HCT116 (cell line): Measurements from ENCODE around the gene IPP. TPM values are rescaled to one million over a fixed set of nuclear protein-coding genes. Genes with fewer than 3 reads are reported as not detected.
A peak's percentile ranks its signal among the peaks of the same experiment; 100 is the strongest.

ENCODE experiments used
- ATAC-seq: fragments of 200-7000 bp; cut with Tn5 transposase; 2 replicates; pipeline ENCODE4 v1.9.1; 2020; ENCODE audit warnings: mild to moderate bottlenecking, moderate library complexity
- BruUV-seq: library from RNA; stranded (reverse); fragments of 400-500 nt; replicated peaks from 2 replicates; lab custom pipeline; 2021; lab: Mats Ljungman, UMichigan
- CTCF ChIA-PET: fragments of 300-600 bp; sonication (Branson Sonifier 250); formaldehyde crosslinking; loops from one replicate; lab custom pipeline; 2021; ENCODE audit warnings: antibody characterized with exemption; lab: Charles Lee
- POLR2A ChIA-PET: fragments of 300-600, 350-600 bp; sonication (Branson Sonifier 250); formaldehyde crosslinking; loops from one replicate; lab custom pipeline; 2021; ENCODE audit warnings: antibody characterized with exemption; lab: Charles Lee
- RAD21 ChIA-PET, 2 experiments: fragments of 300-600 bp; sonication (Branson Sonifier 250); formaldehyde crosslinking; loops; one replicate each; lab custom pipeline; 2023; ENCODE audit warnings: low total read pairs in 2 of 2; ENCODE audit not compliant: uncharacterized antibody in 2 of 2, unreplicated experiment in 2 of 2, low non-redundant PET in 1 of 2; lab: Charles Lee
- DNase-seq: peaks from one replicate; pipeline ENCODE4 v3.0.0-alpha.2; 2010; ENCODE audit warnings: low read depth, low spot score
- H2AFZ ChIP-seq: fragments of 200-600 bp; shearing (Covaris generic), sonication (generic); 2 replicates; pipeline ENCODE4 v1.6.1; 2017; ENCODE audit warnings: low read depth, mixed run types, mixed read lengths, antibody characterized with exemption, low read length; ENCODE audit not compliant: poor library complexity, severe bottlenecking
- H3K27ac ChIP-seq: 2 replicates; pipeline ENCODE4 v1.5.1; 2012; ENCODE audit warnings: low read depth, low read length
- H3K27me3 ChIP-seq: fragments of 200-600 bp; sonication (generic); 2 replicates; pipeline ENCODE4 v1.6.1; 2016; ENCODE audit warnings: mixed run types, low read length, mixed read lengths; ENCODE audit not compliant: insufficient read depth
- H3K36me3 ChIP-seq, 2 experiments: fragments of 200-500 bp in 1 of 2; fragments of 200-600 bp in 1 of 2; sonication (Bioruptor generic) in 1 of 2; sonication (generic) in 1 of 2; 2 replicates each; pipeline versions ENCODE4 v1.5.1 to v1.6.1; 2014 to 2016; ENCODE audit warnings: low read length in 2 of 2, inconsistent platforms in 1 of 2, mixed read lengths in 1 of 2, mixed run types in 1 of 2; ENCODE audit not compliant: insufficient read depth in 2 of 2, control insufficient read depth in 1 of 2
- H3K4me1 ChIP-seq, 2 experiments: fragments of 200-600 bp in 1 of 2; sonication (generic) in 1 of 2; 2 replicates each; pipeline versions ENCODE4 v1.5.1 to v1.6.1; 2012 to 2017; ENCODE audit warnings: low read length in 2 of 2, inconsistent platforms in 1 of 2, mild to moderate bottlenecking in 1 of 2, mixed read lengths in 1 of 2, mixed run types in 1 of 2, moderate library complexity in 1 of 2; ENCODE audit not compliant: insufficient read depth in 2 of 2, control insufficient read depth in 1 of 2
- H3K4me2 ChIP-seq: fragments of 200-600 bp; sonication (generic); 2 replicates; pipeline ENCODE4 v1.6.1; 2017; ENCODE audit warnings: mixed run types, low read length, mixed read lengths
- H3K4me3 ChIP-seq, 2 experiments: fragments of 200-600 bp in 1 of 2; sonication (generic) in 1 of 2; replicated peaks in 1 of 2; 2 replicates each; pipeline ENCODE4 v1.5.1; 2011 to 2016; ENCODE audit warnings: low read length in 2 of 2, control low read depth in 1 of 2, low read depth in 1 of 2, mild to moderate bottlenecking in 1 of 2, mixed read lengths in 1 of 2, mixed run types in 1 of 2
- H3K79me2 ChIP-seq: fragments of 200-600 bp; sonication (generic); 2 replicates; pipeline ENCODE4 v1.6.1; 2017; ENCODE audit warnings: mild to moderate bottlenecking, mixed run types, low read length, moderate library complexity, mixed read lengths; ENCODE audit not compliant: insufficient read depth
- H3K9ac ChIP-seq: fragments of 200-600 bp; sonication (generic); 2 replicates; pipeline ENCODE4 v1.6.1; 2016; ENCODE audit warnings: low read length, mixed read lengths
- H3K9me2 ChIP-seq: fragments of 200-600 bp; sonication (generic), shearing (Covaris generic); 2 replicates; pipeline ENCODE4 v1.6.1; 2017; ENCODE audit warnings: mixed run types, mild to moderate bottlenecking, moderate library complexity; ENCODE audit not compliant: insufficient read depth
- H3K9me3 ChIP-seq, 2 experiments: fragments of 200-500 bp in 1 of 2; fragments of 200-600 bp in 1 of 2; sonication (Bioruptor generic) in 1 of 2; sonication (generic) in 1 of 2; 2 replicates each; pipeline ENCODE4 v1.6.1; 2014 to 2017; ENCODE audit warnings: low read length in 2 of 2, mixed read lengths in 2 of 2, inconsistent platforms in 1 of 2, low read depth in 1 of 2, mild to moderate bottlenecking in 1 of 2, mixed run types in 1 of 2, moderate library complexity in 1 of 2; ENCODE audit not compliant: control insufficient read depth in 1 of 2, insufficient read depth in 1 of 2
- H4K20me1 ChIP-seq: fragments of 200-600 bp; sonication (generic), shearing (Covaris generic); 2 replicates; pipeline ENCODE4 v1.6.1; 2017; ENCODE audit warnings: mixed run types, mild to moderate bottlenecking, moderate library complexity; ENCODE audit not compliant: insufficient read depth
- CEBPB ChIP-seq: IDR thresholded peaks from 2 replicates; pipeline ENCODE4 v1.6.1; 2012; ENCODE audit warnings: low read depth
- ELF1 ChIP-seq: IDR thresholded peaks from 2 replicates; pipeline ENCODE4 v1.6.1; 2012; ENCODE audit warnings: low read depth, borderline replicate concordance
- FOSL1 ChIP-seq: IDR thresholded peaks from 2 replicates; pipeline ENCODE4 v1.6.1; 2012; ENCODE audit warnings: low read depth
- POLR2A ChIP-seq: IDR thresholded peaks from 2 replicates; pipeline ENCODE4 v1.7.0; 2011; ENCODE audit warnings: borderline replicate concordance; ENCODE audit not compliant: insufficient read depth, insufficient read length; ENCODE audit errors: extremely low read depth
- POLR2AphosphoS5 ChIP-seq: IDR thresholded peaks from 2 replicates; pipeline ENCODE4 v1.6.1; 2011; ENCODE audit warnings: mild to moderate bottlenecking, low read depth, low read length, moderate library complexity
- SIN3A ChIP-seq: IDR thresholded peaks from 2 replicates; pipeline ENCODE4 v1.6.1; 2012; ENCODE audit warnings: low read depth
- YY1 ChIP-seq: IDR thresholded peaks from 2 replicates; pipeline ENCODE4 v1.6.1; 2011; ENCODE audit warnings: low read length, low read depth, moderate library complexity, mild to moderate bottlenecking; ENCODE audit not compliant: insufficient replicate concordance; ENCODE audit errors: extremely low read depth
- ZFX ChIP-seq: fragments of 450-650 bp; IDR thresholded peaks from 2 replicates; pipeline ENCODE4 v1.6.1; 2017
- ZNF274 ChIP-seq: fragments of 200-500 bp; sonication (Bioruptor generic); IDR thresholded peaks from 2 replicates; pipeline ENCODE4 v1.6.1; 2014; ENCODE audit warnings: mild to moderate bottlenecking, low read depth, low read length, inconsistent platforms
- intact Hi-C: fragments of 100-400 bp; cut with micrococcal nuclease; formaldehyde crosslinking; loops from 2 replicates; pipeline ENCODE4 v1.10.0; 2022
- total RNA-seq: library from RNA; stranded (reverse); gene quantifications from one replicate; pipeline ENCODE4 v1.2.1, GENCODE V29; 2021; ENCODE audit not compliant: unreplicated experiment
- TF ChIP-seq, protein P1 (sequence below), 3 experiments: fragments of 200-600 bp in 1 of 3; sonication (generic) in 1 of 3; IDR thresholded peaks in 2 of 3; conservative IDR thresholded peaks in 1 of 3; 2 replicates each; pipeline ENCODE4 v1.5.1; 2012 to 2017; ENCODE audit warnings: low read depth in 2 of 3, low read length in 2 of 3, antibody characterized with exemption in 1 of 3, borderline replicate concordance in 1 of 3, control low read depth in 1 of 3, mild to moderate bottlenecking in 1 of 3, mixed read lengths in 1 of 3, mixed run types in 1 of 3, moderate library complexity in 1 of 3; ENCODE audit not compliant: insufficient read depth in 1 of 3

The IPP gene
- total RNA-seq, 1 experiment from 2014 or later, result 13.8 TPM

DNA sequence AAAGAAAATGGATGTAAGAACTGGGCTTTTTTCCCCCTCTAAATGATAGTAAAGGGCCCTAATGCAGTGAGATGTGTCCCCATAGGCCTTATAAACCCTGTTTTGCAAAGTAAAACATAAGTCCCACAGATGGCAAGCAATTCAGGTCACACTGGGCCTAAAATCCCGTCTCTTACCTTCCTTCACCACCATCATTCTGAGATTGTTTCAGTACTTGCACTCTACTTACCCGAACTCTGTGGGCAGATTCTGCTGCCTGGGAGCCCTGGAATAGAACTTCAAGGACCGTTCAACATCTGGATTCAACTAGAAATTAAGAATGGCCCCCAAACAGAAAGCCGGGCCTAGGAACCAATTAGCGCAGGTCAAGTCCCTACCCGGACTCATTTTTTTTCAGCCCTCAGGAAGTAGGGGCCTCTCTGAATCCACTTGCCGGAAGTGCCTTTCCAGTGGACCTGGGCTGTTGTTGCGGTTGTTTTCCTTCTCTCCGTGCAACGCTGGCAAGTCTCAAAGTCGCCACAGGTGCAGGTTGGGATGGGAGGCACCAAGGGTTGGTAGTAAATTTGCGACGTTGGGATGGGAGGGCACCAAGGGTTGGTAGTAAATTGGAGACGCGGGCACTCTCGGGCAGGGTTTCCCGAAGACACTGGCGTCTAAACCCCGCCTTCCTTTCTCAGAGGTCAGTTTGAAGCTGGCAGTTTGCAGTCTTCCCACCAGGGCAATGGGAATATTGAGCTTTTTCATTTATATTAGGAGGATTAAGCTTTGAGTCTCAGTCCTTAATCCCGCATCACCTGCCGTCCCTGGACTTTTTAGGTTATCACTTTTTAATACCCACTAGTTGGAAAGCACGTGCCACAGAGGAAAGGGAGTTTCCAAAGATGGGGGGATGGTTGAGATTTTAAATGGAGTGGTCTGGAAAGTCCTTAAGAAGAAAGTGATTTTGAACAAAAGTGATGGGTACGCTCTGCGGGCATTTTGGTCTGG, 62.4 kb downstream of the IPP start, which contains the start of gene TMEM69 (continued):
- TF ChIP-seq, protein P1, sequence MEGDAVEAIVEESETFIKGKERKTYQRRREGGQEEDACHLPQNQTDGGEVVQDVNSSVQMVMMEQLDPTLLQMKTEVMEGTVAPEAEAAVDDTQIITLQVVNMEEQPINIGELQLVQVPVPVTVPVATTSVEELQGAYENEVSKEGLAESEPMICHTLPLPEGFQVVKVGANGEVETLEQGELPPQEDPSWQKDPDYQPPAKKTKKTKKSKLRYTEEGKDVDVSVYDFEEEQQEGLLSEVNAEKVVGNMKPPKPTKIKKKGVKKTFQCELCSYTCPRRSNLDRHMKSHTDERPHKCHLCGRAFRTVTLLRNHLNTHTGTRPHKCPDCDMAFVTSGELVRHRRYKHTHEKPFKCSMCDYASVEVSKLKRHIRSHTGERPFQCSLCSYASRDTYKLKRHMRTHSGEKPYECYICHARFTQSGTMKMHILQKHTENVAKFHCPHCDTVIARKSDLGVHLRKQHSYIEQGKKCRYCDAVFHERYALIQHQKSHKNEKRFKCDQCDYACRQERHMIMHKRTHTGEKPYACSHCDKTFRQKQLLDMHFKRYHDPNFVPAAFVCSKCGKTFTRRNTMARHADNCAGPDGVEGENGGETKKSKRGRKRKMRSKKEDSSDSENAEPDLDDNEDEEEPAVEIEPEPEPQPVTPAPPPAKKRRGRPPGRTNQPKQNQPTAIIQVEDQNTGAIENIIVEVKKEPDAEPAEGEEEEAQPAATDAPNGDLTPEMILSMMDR (IDR thresholded peaks at IDR 0.05 in 2 of 3, conservative IDR thresholded peaks at IDR 0.05 in 1 of 3; ENCODE audit: borderline replicate concordance in 1 of 3, insufficient read depth in 1 of 3, low read depth in 2 of 3, low read length in 2 of 3), result peak in 2 of 3 experiments; percentile 17 to 27; a peak in 1 of 6 replicates

- peak; percentile 88 for ATAC-seq
- Histone ChIP-seq H3K4me3 (peak overlapping the region; percentile 56 to 77), H3K4me2 (peak overlapping the region; percentile 89), H3K79me2 (peaks cover 81% of the 10 kb centered on the region), H3K27me3 (no peaks in the 10 kb centered on the region), H4K20me1 (peaks cover 5% of the 10 kb centered on the region; the same call in 1 of the 2 replicates)
- BruUV-seq, result no TSS peak
- TF ChIP-seq POLR2A (peak; percentile 83), FOSL1 (no peak), ZNF274 (no peak), ZFX (peak; percentile 90), YY1 (peak; percentile 76), ELF1 (no peak), POLR2AphosphoS5 (peak; percentile 96), CEBPB (no peak), SIN3A (no peak)
- TF ChIP-seq, all 23 proteins: peak for 4
- intact Hi-C loops, result loop anchor here (2.0 to 10.0 kb wide), 3 partner anchors 64 to 162 kb away; partner anchors contain the start of genes IPP, MAST2 and PRDX1
- Histone ChIP-seq H3K9ac (peak overlapping the region; percentile 91), H3K4me1 (peaks cover 3 to 23% of the 10 kb centered on the region in 2 experiments; a peak in 3 of 4 replicates), H3K9me2 (no peaks in the 10 kb centered on the region), H3K9me3 (no peaks in the 10 kb centered on the region), H3K36me3 (peaks cover 2 to 14% of the 10 kb centered on the region in 2 experiments), H2AFZ (no peak overlapping the region), H3K27ac (peak overlapping the region; percentile 94)
- ChIA-PET POLR2A (interaction anchor here (0.5 to 1.5 kb wide), 7 partner anchors 8 to 494 kb away, joined by 3 to 8 read pairs (median 4); partner anchors contain the start of genes CCDC163, MMACHC and PRDX1), RAD21 (no interaction called here), CTCF (interaction anchor here (1.4 kb wide), 1 partner anchor 10 kb away, joined by 4 read pairs; no protein-coding TSS in a partner anchor)
- DNase-seq, result peak; percentile 98
Observed at GRCh38 chr1:45687014-45687753, 63.3 kb downstream of the IPP start.
